Endothelial cell of umbilical vein (primary cell): ENCODE results near the gene SETD3.

Experiments
- EZH2 ChIP-seq: IDR thresholded peaks from 2 replicates; pipeline ENCODE4 v1.6.1; 2012; ENCODE audit warnings: borderline replicate concordance, low read depth, mild to moderate bottlenecking, moderate library complexity, low read length, inconsistent platforms; ENCODE audit not compliant: severe bottlenecking
- FOS ChIP-seq: IDR thresholded peaks from 2 replicates; pipeline ENCODE4 v1.6.1; 2011; ENCODE audit warnings: mild to moderate bottlenecking, low read length, moderate library complexity, borderline replicate concordance; ENCODE audit not compliant: insufficient read depth
- GATA2 ChIP-seq: IDR thresholded peaks from 2 replicates; pipeline ENCODE4 v1.7.0; 2011; ENCODE audit warnings: low read depth, mild to moderate bottlenecking, moderate library complexity, mixed read lengths, low read length; ENCODE audit not compliant: insufficient read length, insufficient read depth
- JUN ChIP-seq: IDR thresholded peaks from 2 replicates; pipeline ENCODE4 v1.6.1; 2011; ENCODE audit warnings: borderline replicate concordance, low read depth; ENCODE audit not compliant: insufficient read length, insufficient read depth
- MAX ChIP-seq: IDR thresholded peaks from 2 replicates; pipeline ENCODE4 v1.6.1; 2011; ENCODE audit not compliant: insufficient read depth, insufficient read length
- MYC ChIP-seq: IDR thresholded peaks from one replicate; pipeline ENCODE4 v1.6.1; 2011; ENCODE audit warnings: mild to moderate bottlenecking, low read depth, low read length
- POLR2A ChIP-seq: IDR thresholded peaks from 2 replicates; pipeline ENCODE4 v1.6.1; 2012; ENCODE audit warnings: low read depth, mild to moderate bottlenecking, control low read depth, low read length
- POLR2AphosphoS5 ChIP-seq: IDR thresholded peaks from 2 replicates; pipeline ENCODE4 v1.6.1; 2012; ENCODE audit warnings: low read depth, mild to moderate bottlenecking, control low read depth, low read length, moderate library complexity; ENCODE audit not compliant: insufficient read depth
- TF ChIP-seq, protein P1 (sequence below), 2 donors: IDR thresholded peaks; 1 replicate in 1 of 2; 2 replicates in 1 of 2; pipeline ENCODE4 v1.5.1; 2011; ENCODE audit warnings: low read length in 2 of 2, mild to moderate bottlenecking in 2 of 2, moderate library complexity in 2 of 2, control low read depth in 1 of 2, inconsistent platforms in 1 of 2, low read depth in 1 of 2; ENCODE audit not compliant: insufficient read depth in 1 of 2; ENCODE audit errors: extremely low read depth in 1 of 2

- TF ChIP-seq, protein P1, sequence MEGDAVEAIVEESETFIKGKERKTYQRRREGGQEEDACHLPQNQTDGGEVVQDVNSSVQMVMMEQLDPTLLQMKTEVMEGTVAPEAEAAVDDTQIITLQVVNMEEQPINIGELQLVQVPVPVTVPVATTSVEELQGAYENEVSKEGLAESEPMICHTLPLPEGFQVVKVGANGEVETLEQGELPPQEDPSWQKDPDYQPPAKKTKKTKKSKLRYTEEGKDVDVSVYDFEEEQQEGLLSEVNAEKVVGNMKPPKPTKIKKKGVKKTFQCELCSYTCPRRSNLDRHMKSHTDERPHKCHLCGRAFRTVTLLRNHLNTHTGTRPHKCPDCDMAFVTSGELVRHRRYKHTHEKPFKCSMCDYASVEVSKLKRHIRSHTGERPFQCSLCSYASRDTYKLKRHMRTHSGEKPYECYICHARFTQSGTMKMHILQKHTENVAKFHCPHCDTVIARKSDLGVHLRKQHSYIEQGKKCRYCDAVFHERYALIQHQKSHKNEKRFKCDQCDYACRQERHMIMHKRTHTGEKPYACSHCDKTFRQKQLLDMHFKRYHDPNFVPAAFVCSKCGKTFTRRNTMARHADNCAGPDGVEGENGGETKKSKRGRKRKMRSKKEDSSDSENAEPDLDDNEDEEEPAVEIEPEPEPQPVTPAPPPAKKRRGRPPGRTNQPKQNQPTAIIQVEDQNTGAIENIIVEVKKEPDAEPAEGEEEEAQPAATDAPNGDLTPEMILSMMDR (IDR thresholded peaks at IDR 0.05; ENCODE audit: extremely low read depth in 1 of 2, insufficient read depth in 1 of 2, low read depth in 1 of 2, low read length in 2 of 2): no peak
- no peak for TF ChIP-seq POLR2AphosphoS5
- TF ChIP-seq MYC: no peak
- TF ChIP-seq MAX: no peak
- no peak for TF ChIP-seq EZH2
- no peak for TF ChIP-seq POLR2A
- no peak for TF ChIP-seq FOS
- no peak for TF ChIP-seq JUN
- TF ChIP-seq GATA2: no peak
These were observed 28.4 kb upstream of the SETD3 start for GRCh38 chr14:99508896-99509629.
